HG02588 (cell line): Measurements from ENCODE around the gene CCDC197.
A peak's percentile ranks its signal among the peaks of the same experiment; 100 is the strongest.

ENCODE experiments used
- ATAC-seq: cut with Tn5 transposase; IDR thresholded peaks from one replicate; pipeline ENCODE4 v1.9.1; 2021; ENCODE audit warnings: mild to moderate bottlenecking, moderate library complexity; ENCODE audit not compliant: unreplicated experiment

Gene CCDC197

GRCh38 chr14:93960774-93961438 is 36.2 kb upstream of the CCDC197 start:
- no peak for ATAC-seq

- no peak for ATAC-seq
Observed at GRCh38 chr14:93961620-93962019, 35.5 kb upstream of the CCDC197 start.

- ATAC-seq, result peak; percentile 41
Observed at GRCh38 chr14:93962701-93963601, 34.1 kb upstream of the CCDC197 start.

GRCh38 chr14:93963692-93964091 is 33.4 kb upstream of the CCDC197 start:
- ATAC-seq, result no peak

GRCh38 chr14:93964281-93964680 is 32.8 kb upstream of the CCDC197 start:
- ATAC-seq, result no peak

GRCh38 chr14:93964820-93965286 is 32.2 kb upstream of the CCDC197 start:
- no peak for ATAC-seq

GRCh38 chr14:93965287-93965821 is 31.7 kb upstream of the CCDC197 start:
- ATAC-seq, result no peak

- no peak for ATAC-seq
Observed at GRCh38 chr14:93965946-93966474, 31.1 kb upstream of the CCDC197 start.

- ATAC-seq, result peak; percentile 42
Observed at GRCh38 chr14:93967637-93968250, 29.4 kb upstream of the CCDC197 start.

- no peak for ATAC-seq
Observed at GRCh38 chr14:93969082-93969828, 27.8 kb upstream of the CCDC197 start.

GRCh38 chr14:93970585-93970964 is 26.5 kb upstream of the CCDC197 start:
- no peak for ATAC-seq

- ATAC-seq, result peak; percentile 33
Observed at GRCh38 chr14:93970965-93971634, 26.0 kb upstream of the CCDC197 start.

GRCh38 chr14:93971635-93972027 is 25.5 kb upstream of the CCDC197 start:
- no peak for ATAC-seq

- no peak for ATAC-seq
Observed at GRCh38 chr14:93972618-93973205, 24.4 kb upstream of the CCDC197 start.

- ATAC-seq, result no peak
Observed at GRCh38 chr14:93973607-93974006, 23.5 kb upstream of the CCDC197 start.

GRCh38 chr14:93974299-93974698 is 22.8 kb upstream of the CCDC197 start:
- ATAC-seq, result no peak

GRCh38 chr14:93974833-93975232 is 22.3 kb upstream of the CCDC197 start:
- ATAC-seq, result no peak

GRCh38 chr14:93975791-93976476 is 21.2 kb upstream of the CCDC197 start:
- ATAC-seq, result peak; percentile 69
